ENCODE measurements around the gene TAF1C. TPM values are rescaled to one million over a fixed set of nuclear protein-coding genes. Genes with fewer than 3 reads are reported as not detected.
"Not testable (repeated sequence)": the region's sequence is repeated elsewhere in the genome, so short reads cannot be mapped to it uniquely, and the experiment has no call there.

The TAF1C gene
- total RNA-seq, 4 donors from 2014 or later = 29.4 to 64.2 (median 56.3) TPM

GRCh38 chr16:84218176-84218823, 31.4 kb upstream of the TAF1C start:
- DNase-seq = no peak
- Histone ChIP-seq H3K4me1 (no peaks in the 10 kb centered on the region), H3K9me3 (no peaks in the 10 kb centered on the region), H3K27ac (no peak overlapping the region), H3K4me3 (replicated peaks in 1 of 3) (no peak overlapping the region), H3K27me3 (no peaks in the 10 kb centered on the region), H3K36me3 (no peaks in the 10 kb centered on the region)
- 77 to 80% methylated on average over 17 of the region's 17 CpGs for WGBS, 2 donors
- intact Hi-C loops (cut with DNase I) = no loop called here
- TF ChIP-seq CTCF (IDR thresholded peaks at IDR 0.05) = no peak

- H3K4me1 ChIP-seq; H3K4me3 ChIP-seq (replicated peaks in 1 of 3); intact Hi-C loops (cut with DNase I); H3K27ac ChIP-seq; H3K9me3 ChIP-seq; H3K27me3 ChIP-seq; DNase-seq; H3K36me3 ChIP-seq: not testable (repeated sequence)
- WGBS, 2 donors = 93 to 97% methylated on average over 3 of the region's 3 CpGs
Observed at GRCh38 chr16:84216144-84216543, 29.3 kb upstream of the TAF1C start.

- Histone ChIP-seq H3K4me1 (no peaks in the 10 kb centered on the region), H3K27ac (no peak overlapping the region), H3K9me3 (no peaks in the 10 kb centered on the region), H3K36me3 (no peaks in the 10 kb centered on the region), H3K4me3 (replicated peaks in 1 of 3) (no peak overlapping the region), H3K27me3 (no peaks in the 10 kb centered on the region)
- TF ChIP-seq CTCF (IDR thresholded peaks at IDR 0.05) (no peak), POLR2A (IDR thresholded peaks at IDR 0.05) (no peak)
- DNase-seq = no peak
- intact Hi-C loops (cut with DNase I) = no loop called here
- 86 to 91% methylated on average over 5 of the region's 5 CpGs for WGBS, 2 donors
Observed at GRCh38 chr16:84215531-84215930, 28.7 kb upstream of the TAF1C start.

GRCh38 chr16:84214451-84215066, 27.7 kb upstream of the TAF1C start:
- no peaks in the 10 kb centered on the region for H3K4me1 ChIP-seq
- H3K27me3 ChIP-seq = no peaks in the 10 kb centered on the region
- intact Hi-C loops (cut with DNase I) = no loop called here
- no peak overlapping the region for H3K27ac ChIP-seq
- H3K9me3 ChIP-seq = no peaks in the 10 kb centered on the region
- no peak for DNase-seq
- no peak for TF ChIP-seq CTCF (IDR thresholded peaks at IDR 0.05)
- no peak for TF ChIP-seq POLR2A (IDR thresholded peaks at IDR 0.05)
- no peaks in the 10 kb centered on the region for H3K36me3 ChIP-seq
- 75 to 87% methylated on average over 15 of the region's 15 CpGs for WGBS, 2 donors
- H3K4me3 ChIP-seq (replicated peaks in 1 of 3) = no peak overlapping the region

- TF ChIP-seq CTCF (IDR thresholded peaks at IDR 0.05) = no peak
- no peak for TF ChIP-seq POLR2A (IDR thresholded peaks at IDR 0.05)
- intact Hi-C loops (cut with DNase I) = no loop called here
- H3K27me3 ChIP-seq = no peaks in the 10 kb centered on the region
- H3K9me3 ChIP-seq = no peaks in the 10 kb centered on the region
- DNase-seq = no peak
- H3K27ac ChIP-seq = no peak overlapping the region
- no peaks in the 10 kb centered on the region for H3K36me3 ChIP-seq
- no peak overlapping the region for H3K4me3 ChIP-seq (replicated peaks in 1 of 3)
- no peaks in the 10 kb centered on the region for H3K4me1 ChIP-seq
- WGBS, 2 donors = 91% methylated on average over 4 of the region's 4 CpGs
Observed at GRCh38 chr16:84212631-84213030, 25.8 kb upstream of the TAF1C start.

Data from thyroid gland (tissue), 4 donors.